GM12878 (cell line): ENCODE results near the gene COX17. TPM values are rescaled to one million over a fixed set of nuclear protein-coding genes. Genes with fewer than 3 reads are reported as not detected.

Experiments
- ATAC-seq: fragments of 200-7000 bp; cut with Tn5 transposase; 3 replicates; pipeline ENCODE4 v1.9.1; 2020; ENCODE audit warnings: mild to moderate bottlenecking, moderate library complexity
- BruUV-seq: library from RNA; stranded (reverse); fragments of 400-500 nt; replicated peaks from 2 replicates; lab custom pipeline; 2021; lab: Mats Ljungman, UMichigan
- CTCF ChIA-PET: fragments of 300-600 bp; sonication (Branson Sonifier 250); formaldehyde crosslinking; extraction: SDS; loops from one replicate; lab custom pipeline; 2021; ENCODE audit warnings: inconsistent platforms; lab: Yijun Ruan, JAX
- POLR2A ChIA-PET: fragments of 350-600 bp; formaldehyde crosslinking; extraction: SDS; loops from one replicate; lab custom pipeline; 2021; ENCODE audit warnings: inconsistent platforms; lab: Charles Lee
- RAD21 ChIA-PET: fragments of 300-600 bp; sonication (Branson Sonifier 250); formaldehyde crosslinking; loops from one replicate; lab custom pipeline; 2023; ENCODE audit warnings: antibody characterized with exemption; ENCODE audit not compliant: unreplicated experiment; lab: Charles Lee
- SMC1A ChIA-PET: fragments of 300-600 bp; sonication (Branson Sonifier 250); formaldehyde crosslinking; loops from one replicate; lab custom pipeline; 2023; ENCODE audit not compliant: unreplicated experiment, uncharacterized antibody; lab: Charles Lee
- DNase-seq: peaks from one replicate; pipeline ENCODE4 v3.0.0-alpha.2; 2011; ENCODE audit warnings: low read depth, low spot score
- FAIRE-seq: peaks from 3 replicates; lab custom pipeline; 2011; peaks lifted over from hg19 to GRCh38; lab: Jason Lieb, UNC
- H2AFZ ChIP-seq: 2 replicates; pipeline ENCODE4 v1.6.0; 2011; ENCODE audit warnings: low read depth, low read length, control low read depth; ENCODE audit not compliant: control insufficient read depth
- H3K27ac ChIP-seq: 2 replicates; pipeline ENCODE4 v1.5.1; 2011; ENCODE audit warnings: control low read depth; ENCODE audit not compliant: control insufficient read depth, insufficient read depth
- H3K27me3 ChIP-seq, 2 experiments: replicated peaks in 1 of 2; 2 replicates each; pipeline versions ENCODE4 v1.6.0 to v1.6.1; 2011; ENCODE audit warnings: low read length in 1 of 2; ENCODE audit not compliant: control insufficient read depth in 2 of 2, insufficient read depth in 2 of 2
- H3K36me3 ChIP-seq, 2 experiments: 2 replicates each; pipeline ENCODE4 v1.5.1; 2011; ENCODE audit warnings: low read length in 1 of 2; ENCODE audit not compliant: control insufficient read depth in 2 of 2, insufficient read depth in 2 of 2
- H3K4me1 ChIP-seq: 2 replicates; pipeline ENCODE4 v1.6.1; 2011; ENCODE audit warnings: mild to moderate bottlenecking, low read length, moderate library complexity, mixed read lengths; ENCODE audit not compliant: control insufficient read depth, insufficient read depth
- H3K4me2 ChIP-seq: 2 replicates; pipeline ENCODE4 v1.6.0; 2011; ENCODE audit warnings: control low read depth; ENCODE audit not compliant: control insufficient read depth, insufficient read depth
- H3K4me3 ChIP-seq: fragments of 200-600 bp; sonication (generic); 2 replicates; pipeline ENCODE4 v1.5.1; 2016
- H3K79me2 ChIP-seq: 2 replicates; pipeline ENCODE4 v1.6.0; 2011; ENCODE audit warnings: low read length; ENCODE audit not compliant: control insufficient read depth, insufficient read depth
- H3K9ac ChIP-seq: 2 replicates; pipeline ENCODE4 v1.8.0; 2011; ENCODE audit warnings: low read length, control low read depth, mixed read lengths; ENCODE audit not compliant: control insufficient read depth, insufficient read depth
- H3K9me3 ChIP-seq: replicated peaks from 3 replicates; pipeline ENCODE4 v1.5.1; 2011; ENCODE audit warnings: mild to moderate bottlenecking, low read length; ENCODE audit not compliant: control insufficient read depth, insufficient read depth
- H4K20me1 ChIP-seq: 2 replicates; pipeline ENCODE4 v1.6.0; 2011; ENCODE audit not compliant: control insufficient read depth, insufficient read depth
- CBX3 ChIP-seq: fragments of 200-600 bp; sonication (generic); IDR thresholded peaks from 2 replicates; pipeline ENCODE4 v1.6.1; 2016; ENCODE audit warnings: low read depth, borderline replicate concordance
- ESRRA ChIP-seq: IDR thresholded peaks from 2 replicates; pipeline ENCODE4 v1.6.1; 2012; ENCODE audit warnings: mild to moderate bottlenecking, low read length, improper control_type of control experiment
- EZH2 ChIP-seq: IDR thresholded peaks from 2 replicates; pipeline ENCODE4 v1.6.1; 2012; ENCODE audit warnings: low read depth, mild to moderate bottlenecking, control low read depth, inconsistent platforms, low read length, borderline replicate concordance; ENCODE audit not compliant: control insufficient read depth
- HDGF ChIP-seq: fragments of 450-650 bp; IDR thresholded peaks from 2 replicates; pipeline ENCODE4 v1.6.1; 2016; ENCODE audit warnings: antibody characterized with exemption
- JUND ChIP-seq: IDR thresholded peaks from 2 replicates; pipeline ENCODE4 v1.6.1; 2012; ENCODE audit warnings: low read depth, mild to moderate bottlenecking, low read length, improper control_type of control experiment, moderate library complexity
- MXI1 ChIP-seq: fragments of 150-350 bp; IDR thresholded peaks from 2 replicates; pipeline ENCODE4 v1.6.1; 2011; ENCODE audit warnings: low read depth, mild to moderate bottlenecking, inconsistent platforms, low read length, improper control_type of control experiment
- RBBP5 ChIP-seq: fragments of 200-600 bp; sonication (generic); conservative IDR thresholded peaks from 2 replicates; pipeline ENCODE4 v1.6.1; 2016
- RCOR1 ChIP-seq: conservative IDR thresholded peaks from 2 replicates; pipeline ENCODE4 v1.6.1; 2012; ENCODE audit warnings: low read depth, low read length, improper control_type of control experiment
- RFX5 ChIP-seq: IDR thresholded peaks from 2 replicates; pipeline ENCODE4 v1.6.1; 2011; ENCODE audit warnings: low read depth, low read length, improper control_type of control experiment
- SMARCA5 ChIP-seq: fragments of 450-650 bp; IDR thresholded peaks from 2 replicates; pipeline ENCODE4 v1.6.1; 2017; ENCODE audit warnings: mild to moderate bottlenecking
- TAF1 ChIP-seq: IDR thresholded peaks from 2 replicates; pipeline ENCODE4 v1.6.1; 2011; ENCODE audit warnings: mild to moderate bottlenecking, low read depth, low read length, borderline replicate concordance
- ZBED1 ChIP-seq: IDR thresholded peaks from 2 replicates; pipeline ENCODE4 v1.6.1; 2016; ENCODE audit warnings: borderline replicate concordance
- WGBS: methylation state at CpG from one replicate; pipeline ENCODE4 v1.1.6; 2016; ENCODE audit warnings: low lambda C conversion rate; ENCODE audit not compliant: insufficient replicate concordance, insufficient coverage; ENCODE audit errors: missing lambda C conversion rate; 5-methylcytosine and 5-hydroxymethylcytosine counted together
- in situ Hi-C: fragments of 300-500 bp; cut with MboI; formaldehyde crosslinking; loops from 9 replicates; pipeline ENCODE4 v1.14.3; 2018; ENCODE audit warnings: mixed read lengths
- intact Hi-C: fragments of 100-400 bp; cut with micrococcal nuclease; formaldehyde crosslinking; loops from one replicate; pipeline ENCODE4 v1.14.2; 2022; ENCODE audit not compliant: unreplicated experiment
- polyA plus RNA-seq, 11 experiments: library from polyadenylated mRNA; depleted of rRNA in 4 of 11; unstranded in 6 of 11; stranded (reverse) in 5 of 11; fragments of >200 nt; fragmentation: Nextera tagmentation in 4 of 11; fragmentation: Illumina TruSeq in 1 of 11; extraction: Ambion mirVana in 4 of 11; extraction: Trizol in 1 of 11; gene quantifications; 1 replicate in 1 of 11; 2 replicates in 10 of 11; pipeline versions ENCODE4 v1.2.1 to v1.2.3, GENCODE V29; 2011 to 2016; ENCODE audit warnings: inconsistent platforms in 2 of 11, missing spikeins in 2 of 11, low read depth in 1 of 11
- total RNA-seq, 4 experiments: library from RNA; depleted of rRNA in 3 of 4; stranded (reverse); fragments of >200 nt in 3 of 4; fragmentation: Illumina TruSeq in 1 of 4; extraction: Trizol in 1 of 4; gene quantifications; 2 replicates each; pipeline versions ENCODE4 v1.2.1 to v1.2.3, GENCODE V29; 2013 to 2021
- TF ChIP-seq, protein P1 (sequence below): IDR thresholded peaks from 2 replicates; pipeline ENCODE4 v1.6.1; 2012; ENCODE audit warnings: improper control_type of control experiment, low read depth, low read length; ENCODE audit not compliant: insufficient replicate concordance
- TF ChIP-seq, protein P2 (sequence below): fragments of 450-650 bp; IDR thresholded peaks from 2 replicates; pipeline ENCODE4 v1.6.1; 2016; ENCODE audit warnings: mild to moderate bottlenecking

Gene COX17
- total and polyA plus RNA-seq, 10 of the 15 experiments (the other 5 are each of a cell fraction or from before 2014, with no cell fraction given) = 111 to 717 (median 243) TPM

DNA sequence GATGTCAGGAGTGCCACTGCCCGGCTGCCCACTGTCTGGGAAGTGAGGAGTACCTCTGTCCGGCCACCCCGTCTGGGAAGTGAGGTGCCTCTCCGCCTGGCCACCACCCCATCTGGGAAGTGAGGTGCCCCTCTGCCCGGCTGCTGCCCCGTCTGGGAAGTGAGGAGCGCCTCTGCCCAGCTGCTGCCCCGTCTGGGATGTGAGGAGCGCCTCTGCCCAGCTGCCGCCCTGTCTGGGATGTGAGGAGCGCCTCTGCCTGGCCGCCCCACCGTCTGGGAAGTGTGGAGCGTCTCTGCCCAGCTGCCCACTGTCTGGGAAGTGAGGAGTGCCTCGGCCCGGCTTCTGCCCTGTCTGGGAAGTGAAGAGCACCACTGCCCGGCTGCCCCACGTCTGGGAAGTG, 3.3 kb downstream of the COX17 start (continued):
- TF ChIP-seq, protein P1, sequence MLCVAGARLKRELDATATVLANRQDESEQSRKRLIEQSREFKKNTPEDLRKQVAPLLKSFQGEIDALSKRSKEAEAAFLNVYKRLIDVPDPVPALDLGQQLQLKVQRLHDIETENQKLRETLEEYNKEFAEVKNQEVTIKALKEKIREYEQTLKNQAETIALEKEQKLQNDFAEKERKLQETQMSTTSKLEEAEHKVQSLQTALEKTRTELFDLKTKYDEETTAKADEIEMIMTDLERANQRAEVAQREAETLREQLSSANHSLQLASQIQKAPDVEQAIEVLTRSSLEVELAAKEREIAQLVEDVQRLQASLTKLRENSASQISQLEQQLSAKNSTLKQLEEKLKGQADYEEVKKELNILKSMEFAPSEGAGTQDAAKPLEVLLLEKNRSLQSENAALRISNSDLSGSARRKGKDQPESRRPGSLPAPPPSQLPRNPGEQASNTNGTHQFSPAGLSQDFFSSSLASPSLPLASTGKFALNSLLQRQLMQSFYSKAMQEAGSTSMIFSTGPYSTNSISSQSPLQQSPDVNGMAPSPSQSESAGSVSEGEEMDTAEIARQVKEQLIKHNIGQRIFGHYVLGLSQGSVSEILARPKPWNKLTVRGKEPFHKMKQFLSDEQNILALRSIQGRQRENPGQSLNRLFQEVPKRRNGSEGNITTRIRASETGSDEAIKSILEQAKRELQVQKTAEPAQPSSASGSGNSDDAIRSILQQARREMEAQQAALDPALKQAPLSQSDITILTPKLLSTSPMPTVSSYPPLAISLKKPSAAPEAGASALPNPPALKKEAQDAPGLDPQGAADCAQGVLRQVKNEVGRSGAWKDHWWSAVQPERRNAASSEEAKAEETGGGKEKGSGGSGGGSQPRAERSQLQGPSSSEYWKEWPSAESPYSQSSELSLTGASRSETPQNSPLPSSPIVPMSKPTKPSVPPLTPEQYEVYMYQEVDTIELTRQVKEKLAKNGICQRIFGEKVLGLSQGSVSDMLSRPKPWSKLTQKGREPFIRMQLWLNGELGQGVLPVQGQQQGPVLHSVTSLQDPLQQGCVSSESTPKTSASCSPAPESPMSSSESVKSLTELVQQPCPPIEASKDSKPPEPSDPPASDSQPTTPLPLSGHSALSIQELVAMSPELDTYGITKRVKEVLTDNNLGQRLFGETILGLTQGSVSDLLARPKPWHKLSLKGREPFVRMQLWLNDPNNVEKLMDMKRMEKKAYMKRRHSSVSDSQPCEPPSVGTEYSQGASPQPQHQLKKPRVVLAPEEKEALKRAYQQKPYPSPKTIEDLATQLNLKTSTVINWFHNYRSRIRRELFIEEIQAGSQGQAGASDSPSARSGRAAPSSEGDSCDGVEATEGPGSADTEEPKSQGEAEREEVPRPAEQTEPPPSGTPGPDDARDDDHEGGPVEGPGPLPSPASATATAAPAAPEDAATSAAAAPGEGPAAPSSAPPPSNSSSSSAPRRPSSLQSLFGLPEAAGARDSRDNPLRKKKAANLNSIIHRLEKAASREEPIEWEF = no peak
- TF ChIP-seq EZH2 = no peak
- TF ChIP-seq, protein P2, sequence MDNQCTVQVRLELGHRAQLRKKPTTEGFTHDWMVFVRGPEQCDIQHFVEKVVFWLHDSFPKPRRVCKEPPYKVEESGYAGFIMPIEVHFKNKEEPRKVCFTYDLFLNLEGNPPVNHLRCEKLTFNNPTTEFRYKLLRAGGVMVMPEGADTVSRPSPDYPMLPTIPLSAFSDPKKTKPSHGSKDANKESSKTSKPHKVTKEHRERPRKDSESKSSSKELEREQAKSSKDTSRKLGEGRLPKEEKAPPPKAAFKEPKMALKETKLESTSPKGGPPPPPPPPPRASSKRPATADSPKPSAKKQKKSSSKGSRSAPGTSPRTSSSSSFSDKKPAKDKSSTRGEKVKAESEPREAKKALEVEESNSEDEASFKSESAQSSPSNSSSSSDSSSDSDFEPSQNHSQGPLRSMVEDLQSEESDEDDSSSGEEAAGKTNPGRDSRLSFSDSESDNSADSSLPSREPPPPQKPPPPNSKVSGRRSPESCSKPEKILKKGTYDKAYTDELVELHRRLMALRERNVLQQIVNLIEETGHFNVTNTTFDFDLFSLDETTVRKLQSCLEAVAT = no peak

DNA sequence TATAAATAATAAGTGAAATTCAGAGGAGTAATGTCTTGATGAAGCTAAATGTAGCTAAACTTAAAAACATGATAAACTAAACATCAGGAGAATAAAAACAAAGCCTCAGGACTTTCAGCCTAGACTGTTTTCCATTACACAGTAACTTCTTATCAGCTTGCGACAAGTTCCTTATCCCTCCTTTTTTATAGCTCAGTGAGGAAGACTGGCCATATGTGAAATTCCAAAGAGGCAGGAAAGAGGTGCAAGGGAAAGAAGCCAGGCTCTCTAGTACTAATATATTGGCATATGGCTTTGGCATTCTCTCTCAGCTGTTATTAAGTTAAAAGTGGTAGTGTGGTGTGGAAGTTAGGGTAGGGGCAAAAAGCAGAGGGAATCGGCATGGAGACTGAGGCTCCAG, 4.4 kb downstream of the COX17 start:
- H3K27ac ChIP-seq = no peak overlapping the region
- 95% methylated on average over 2 of the region's 2 CpGs for WGBS
- ChIA-PET RAD21 (interaction anchor here (1.0 to 6.6 kb wide), 9 partner anchors 8 to 166 kb away, joined by 3 to 147 read pairs (median 4); partner anchors contain the start of gene PLA1A), POLR2A (interaction anchor here (0.9 to 2.2 kb wide), 11 partner anchors 10 to 209 kb away, joined by 3 to 18 read pairs (median 4); partner anchors contain the start of genes TIMMDC1 and TMEM39A), SMC1A (interaction anchor here (0.6 to 14.0 kb wide), 20 partner anchors 8 to 474 kb away, joined by 3 to 329 read pairs (median 4); no protein-coding TSS in a partner anchor), CTCF (interaction anchor here (0.7 to 3.3 kb wide), 16 partner anchors 8 to 432 kb away, joined by 3 to 34 read pairs (median 4); partner anchors contain the start of genes CD80 and TMEM39A)
- no TSS peak for BruUV-seq
- H4K20me1 ChIP-seq = no peaks in the 10 kb centered on the region
- H3K4me2 ChIP-seq = 0 out of 2 replicates have a peak overlapping the region, but pooled peaks have one; percentile 7
- H3K4me1 ChIP-seq = peaks cover 2% of the 10 kb centered on the region
- peaks cover 59% of the 10 kb centered on the region for H3K79me2 ChIP-seq
- in situ Hi-C loops (no loop called here), intact Hi-C loops (no loop called here)
- H3K9ac ChIP-seq = no peak overlapping the region
- no peak overlapping the region for H2AFZ ChIP-seq
- H3K9me3 ChIP-seq = no peaks in the 10 kb centered on the region
- no peak for FAIRE-seq
- no peak for DNase-seq
- peaks cover 3 to 11% of the 10 kb centered on the region in 2 experiments for H3K36me3 ChIP-seq
- H3K4me3 ChIP-seq = no peak overlapping the region
- no peak for TF ChIP-seq ESRRA
- no peak for TF ChIP-seq MXI1
- TF ChIP-seq JUND = no peak
- no peak for TF ChIP-seq ZBED1
- no peak for TF ChIP-seq CBX3
- TF ChIP-seq RBBP5 = no peak
- TF ChIP-seq SMARCA5 = no peak
- no peak for TF ChIP-seq HDGF
- no peak for TF ChIP-seq RFX5
- TF ChIP-seq TAF1 = no peak
- TF ChIP-seq RCOR1 = no peak
- no peak for ATAC-seq
- no peaks in the 10 kb centered on the region for H3K27me3 ChIP-seq
